GM18867 (cell line): Measurements from ENCODE around the gene GPR39.
"Not testable (repeated sequence)": the region's sequence is repeated elsewhere in the genome, so short reads cannot be mapped to it uniquely, and the experiment has no call there.

Experiments
- ATAC-seq: cut with Tn5 transposase; IDR thresholded peaks from one replicate; pipeline ENCODE4 v1.9.1; 2021; ENCODE audit warnings: mild to moderate bottlenecking, moderate library complexity; ENCODE audit not compliant: unreplicated experiment

The GPR39 gene

GRCh38 chr2:132488491-132488890 is 71.9 kb downstream of the GPR39 start:
- ATAC-seq, result no peak

GRCh38 chr2:132489150-132489549 is 72.5 kb downstream of the GPR39 start:
- ATAC-seq, result no peak

GRCh38 chr2:132495881-132496280 is 79.3 kb downstream of the GPR39 start:
- ATAC-seq, result no peak

GRCh38 chr2:132496555-132496954 is 80.0 kb downstream of the GPR39 start:
- no peak for ATAC-seq

- ATAC-seq, result no peak
Measured at GRCh38 chr2:132497591-132497990, 81.0 kb downstream of the GPR39 start.

GRCh38 chr2:132503701-132504100 is 87.1 kb downstream of the GPR39 start:
- ATAC-seq, result no peak

GRCh38 chr2:132515010-132515409 is 98.4 kb downstream of the GPR39 start:
- no peak for ATAC-seq

- ATAC-seq, result no peak
Measured at GRCh38 chr2:132517386-132517785, 100.8 kb downstream of the GPR39 start.

GRCh38 chr2:132518302-132518701 is 101.7 kb downstream of the GPR39 start:
- no peak for ATAC-seq

GRCh38 chr2:132519566-132519965 is 103.0 kb downstream of the GPR39 start:
- ATAC-seq, result no peak

- no peak for ATAC-seq
Measured at GRCh38 chr2:132521341-132521740, 104.7 kb downstream of the GPR39 start.

GRCh38 chr2:132522901-132523300 is 106.3 kb downstream of the GPR39 start:
- ATAC-seq, result no peak

GRCh38 chr2:132537061-132537460 is 120.5 kb downstream of the GPR39 start:
- not testable (repeated sequence) for ATAC-seq

- no peak for ATAC-seq
Measured at GRCh38 chr2:132538331-132538855, 121.8 kb downstream of the GPR39 start.

GRCh38 chr2:132540166-132540565 is 123.6 kb downstream of the GPR39 start:
- no peak for ATAC-seq

GRCh38 chr2:132542953-132543569 is 126.5 kb downstream of the GPR39 start:
- ATAC-seq, result no peak

- no peak for ATAC-seq
Measured at GRCh38 chr2:132544006-132544630, 127.5 kb downstream of the GPR39 start.

GRCh38 chr2:132547090-132547687 is 130.6 kb downstream of the GPR39 start:
- ATAC-seq, result peak; percentile 75

GRCh38 chr2:132549935-132550670 is 133.5 kb downstream of the GPR39 start:
- ATAC-seq, result no peak

- ATAC-seq, result no peak
Measured at GRCh38 chr2:132550946-132551345, 134.3 kb downstream of the GPR39 start.

- ATAC-seq, result no peak
Measured at GRCh38 chr2:132557694-132558093, 141.1 kb downstream of the GPR39 start.
